Effector memory CD8-positive, alpha-beta T cell (primary cell): ENCODE data around the gene FGF2.

ENCODE experiments used
- ATAC-seq: fragments of 150-1000 bp; cut with Tn5 transposase; replicated peaks from 2 replicates; pipeline ENCODE4 v1.10.0; 2021; ENCODE audit warnings: mild to moderate bottlenecking, moderate library complexity
- DNase-seq, 3 experiments: peaks; one replicate each; pipeline ENCODE4 v3.0.0; 2021
- H3K27ac Mint-ChIP-seq, 2 donors: one replicate each; pipeline ENCODE4 v1.8.0; 2022; ENCODE audit warnings: mild to moderate bottlenecking in 2 of 2, mixed read lengths in 2 of 2, moderate library complexity in 2 of 2
- H3K27me3 Mint-ChIP-seq, 2 donors: one replicate each; pipeline ENCODE4 v1.8.0; 2022; ENCODE audit warnings: mixed read lengths in 2 of 2
- H3K36me3 Mint-ChIP-seq: one replicate; pipeline ENCODE4 v1.8.0; 2022; ENCODE audit warnings: mild to moderate bottlenecking, moderate library complexity, mixed read lengths; ENCODE audit not compliant: insufficient read depth
- H3K4me1 Mint-ChIP-seq, 2 donors: one replicate each; pipeline ENCODE4 v1.8.0; 2022; ENCODE audit warnings: low read depth in 2 of 2, mixed read lengths in 2 of 2
- H3K4me3 Mint-ChIP-seq, 2 donors: one replicate each; pipeline ENCODE4 v1.8.0; 2022; ENCODE audit warnings: mild to moderate bottlenecking in 2 of 2, mixed read lengths in 2 of 2, moderate library complexity in 2 of 2
- H3K9me3 Mint-ChIP-seq, 2 donors: one replicate each; pipeline ENCODE4 v1.8.0; 2022; ENCODE audit warnings: mixed read lengths in 2 of 2

Gene FGF2

DNA sequence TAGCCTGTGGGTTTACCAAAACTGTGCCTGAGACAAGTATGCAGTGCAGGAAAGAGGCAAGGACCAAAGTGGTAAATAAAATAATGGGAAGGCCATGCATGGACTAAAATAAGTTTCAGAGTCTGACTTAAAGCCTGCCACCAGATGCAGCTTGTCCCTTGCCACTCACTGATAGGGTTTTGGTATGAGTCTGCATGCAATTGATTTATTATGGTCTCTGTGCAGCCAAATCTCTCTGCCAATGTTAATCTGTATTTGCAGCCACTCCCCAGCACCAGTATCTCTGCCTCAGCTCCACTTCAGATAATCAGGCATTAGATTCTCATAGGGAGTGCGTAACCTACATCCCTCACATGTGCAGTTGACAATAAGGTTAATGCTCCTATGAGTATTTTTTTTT lies 5.5 kb upstream of the FGF2 start:
- Mint-ChIP-seq H3K4me3 (no peak overlapping the region), H3K27me3 (peaks cover 14 to 39% of the 10 kb centered on the region in 2 donors), H3K27ac (no peak overlapping the region), H3K9me3 (no peaks in the 10 kb centered on the region), H3K36me3 (no peaks in the 10 kb centered on the region), H3K4me1 (peaks cover 0 to 4% of the 10 kb centered on the region in 2 donors)
- ATAC-seq (no peak), DNase-seq (no peak)

DNA sequence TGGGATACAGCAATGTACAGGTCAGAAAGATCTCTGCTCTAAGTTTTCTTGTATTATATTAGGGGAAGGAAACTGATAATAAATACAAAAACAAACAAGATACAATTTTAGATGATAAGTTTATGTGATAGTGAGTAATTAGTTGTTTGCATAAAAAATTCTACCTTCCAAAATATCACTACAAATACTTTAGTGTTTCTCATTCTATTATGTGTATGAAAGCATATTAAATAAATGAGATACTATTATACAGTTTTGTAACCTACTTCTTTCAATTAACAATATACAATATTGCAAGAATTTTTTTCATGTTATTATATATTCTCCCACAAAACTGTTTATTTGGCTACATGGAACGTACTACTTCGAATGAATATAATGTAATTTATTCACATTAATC lies 4.2 kb upstream of the FGF2 start:
- no peak overlapping the region for H3K4me3 Mint-ChIP-seq
- no peaks in the 10 kb centered on the region for H3K9me3 Mint-ChIP-seq
- no peak for ATAC-seq

DNA sequence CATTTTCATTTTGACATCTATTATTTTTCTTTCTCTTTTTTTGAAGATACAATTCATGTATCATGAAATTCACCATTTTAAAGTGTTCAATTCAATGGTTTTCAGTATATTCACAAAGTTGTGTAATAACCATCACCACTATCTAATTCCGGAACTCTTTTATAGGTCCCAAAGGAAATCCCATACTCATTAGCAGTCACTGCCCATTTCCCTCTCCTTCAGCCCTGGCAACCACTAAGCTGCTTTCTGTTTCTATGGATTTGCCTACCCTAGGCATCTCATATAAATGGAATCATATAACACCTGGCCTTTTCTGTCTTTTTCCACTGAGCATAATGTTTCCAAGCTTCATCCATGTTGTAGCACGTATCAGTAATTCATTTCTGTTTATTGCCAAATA lies 3.2 kb upstream of the FGF2 start:
- Mint-ChIP-seq H3K27me3 (peaks cover 28 to 53% of the 10 kb centered on the region in 2 donors), H3K4me1 (peaks cover 11 to 13% of the 10 kb centered on the region in 2 donors), H3K36me3 (peaks cover 6% of the 10 kb centered on the region), H3K4me3 (no peak overlapping the region), H3K27ac (no peak overlapping the region), H3K9me3 (no peaks in the 10 kb centered on the region)
- DNase-seq = no peak
- no peak for ATAC-seq

More for the DNA sequence above, 4.2 kb upstream of the FGF2 start:
- Mint-ChIP-seq H3K4me1 (peaks cover under 1 to 4% of the 10 kb centered on the region in 2 donors), H3K27me3 (peaks cover 18 to 43% of the 10 kb centered on the region in 2 donors), H3K36me3 (peaks cover 4% of the 10 kb centered on the region), H3K27ac (no peak overlapping the region)
- no peak for DNase-seq

DNA sequence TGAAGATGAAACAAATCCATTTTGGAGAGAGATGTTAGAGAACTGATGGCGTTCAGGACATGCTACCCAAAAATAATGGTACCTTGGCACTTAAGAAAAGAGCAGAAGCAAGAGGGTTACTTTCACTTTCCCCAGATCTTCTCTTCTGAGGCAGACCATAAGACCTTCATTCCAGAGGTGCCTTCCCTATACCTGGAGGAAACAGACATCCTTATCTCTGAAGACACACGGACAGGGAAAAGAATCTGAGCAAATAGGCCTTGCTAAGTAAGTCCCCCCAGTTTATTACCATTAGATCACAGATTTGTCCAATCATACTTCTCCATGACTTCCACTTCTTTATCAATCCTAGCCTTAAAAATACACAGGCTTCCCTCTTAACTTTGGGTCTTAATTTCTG lies 2.0 kb upstream of the FGF2 start:
- H3K36me3 Mint-ChIP-seq = peaks cover 6% of the 10 kb centered on the region
- no peak for DNase-seq
- H3K27ac Mint-ChIP-seq = no peak overlapping the region
- H3K4me1 Mint-ChIP-seq = peaks cover 11 to 13% of the 10 kb centered on the region in 2 donors
- no peak overlapping the region for H3K4me3 Mint-ChIP-seq
- no peaks in the 10 kb centered on the region for H3K9me3 Mint-ChIP-seq
- no peak for ATAC-seq
- peaks cover 36 to 64% of the 10 kb centered on the region in 2 donors for H3K27me3 Mint-ChIP-seq

DNA sequence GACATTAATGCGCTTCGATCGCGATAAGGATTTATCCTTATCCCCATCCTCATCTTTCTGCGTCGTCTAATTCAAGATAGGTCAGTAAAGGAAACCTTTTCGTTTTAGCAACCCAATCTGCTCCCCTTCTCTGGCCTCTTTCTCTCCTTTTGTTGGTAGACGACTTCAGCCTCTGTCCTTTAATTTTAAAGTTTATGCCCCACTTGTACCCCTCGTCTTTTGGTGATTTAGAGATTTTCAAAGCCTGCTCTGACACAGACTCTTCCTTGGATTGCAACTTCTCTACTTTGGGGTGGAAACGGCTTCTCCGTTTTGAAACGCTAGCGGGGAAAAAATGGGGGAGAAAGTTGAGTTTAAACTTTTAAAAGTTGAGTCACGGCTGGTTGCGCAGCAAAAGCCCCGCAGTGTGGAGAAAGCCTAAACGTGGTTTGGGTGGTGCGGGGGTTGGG lies 528 bp upstream of the FGF2 start:
- no peaks in the 10 kb centered on the region for H3K9me3 Mint-ChIP-seq
- peak overlapping the region; percentile 57 to 59 for H3K4me3 Mint-ChIP-seq
- peaks cover 6% of the 10 kb centered on the region for H3K36me3 Mint-ChIP-seq
- H3K4me1 Mint-ChIP-seq = peaks cover 11 to 13% of the 10 kb centered on the region in 2 donors
- no peak overlapping the region for H3K27ac Mint-ChIP-seq
- H3K27me3 Mint-ChIP-seq = peaks cover 51 to 73% of the 10 kb centered on the region in 2 donors
- DNase-seq (no peak), ATAC-seq (no peak)

DNA sequence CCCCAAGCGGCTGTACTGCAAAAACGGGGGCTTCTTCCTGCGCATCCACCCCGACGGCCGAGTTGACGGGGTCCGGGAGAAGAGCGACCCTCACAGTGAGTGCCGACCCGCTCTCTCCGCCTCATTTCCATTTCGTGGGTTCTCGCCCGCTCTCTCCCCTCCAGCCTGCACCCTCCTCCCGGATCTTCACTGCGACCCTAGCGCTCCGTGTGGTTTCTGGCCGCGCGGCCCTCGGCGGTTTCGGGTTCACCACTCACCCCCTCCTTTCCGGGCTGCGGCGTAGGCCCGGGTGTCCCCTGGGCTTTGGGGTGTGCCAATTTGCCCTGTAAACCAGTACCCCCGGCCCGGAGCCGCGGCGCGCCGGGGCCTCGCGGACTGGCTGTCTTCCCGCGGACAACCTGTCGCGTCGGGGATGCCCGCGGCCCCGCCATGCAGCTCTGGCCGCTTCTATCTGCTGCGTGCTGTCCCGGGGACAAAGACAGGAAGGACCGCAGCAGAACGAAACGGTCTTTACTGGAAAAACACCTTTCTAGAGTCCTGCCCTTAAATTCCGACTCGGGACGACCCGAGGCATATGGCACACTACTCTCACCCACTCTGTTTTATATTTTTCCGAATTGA lies 737 bp downstream of the FGF2 start:
- peaks cover 11 to 13% of the 10 kb centered on the region in 2 donors for H3K4me1 Mint-ChIP-seq
- no peaks in the 10 kb centered on the region for H3K9me3 Mint-ChIP-seq
- ATAC-seq (peak; percentile 47), DNase-seq (peak in 2 of 3 experiments; percentile 7 to 9)
- peaks cover 6% of the 10 kb centered on the region for H3K36me3 Mint-ChIP-seq
- peak overlapping the region in 1 of 2 donors; percentile 9 for H3K27ac Mint-ChIP-seq
- H3K4me3 Mint-ChIP-seq = peak overlapping the region; percentile 84 to 87
- peaks cover 54 to 81% of the 10 kb centered on the region in 2 donors for H3K27me3 Mint-ChIP-seq

DNA sequence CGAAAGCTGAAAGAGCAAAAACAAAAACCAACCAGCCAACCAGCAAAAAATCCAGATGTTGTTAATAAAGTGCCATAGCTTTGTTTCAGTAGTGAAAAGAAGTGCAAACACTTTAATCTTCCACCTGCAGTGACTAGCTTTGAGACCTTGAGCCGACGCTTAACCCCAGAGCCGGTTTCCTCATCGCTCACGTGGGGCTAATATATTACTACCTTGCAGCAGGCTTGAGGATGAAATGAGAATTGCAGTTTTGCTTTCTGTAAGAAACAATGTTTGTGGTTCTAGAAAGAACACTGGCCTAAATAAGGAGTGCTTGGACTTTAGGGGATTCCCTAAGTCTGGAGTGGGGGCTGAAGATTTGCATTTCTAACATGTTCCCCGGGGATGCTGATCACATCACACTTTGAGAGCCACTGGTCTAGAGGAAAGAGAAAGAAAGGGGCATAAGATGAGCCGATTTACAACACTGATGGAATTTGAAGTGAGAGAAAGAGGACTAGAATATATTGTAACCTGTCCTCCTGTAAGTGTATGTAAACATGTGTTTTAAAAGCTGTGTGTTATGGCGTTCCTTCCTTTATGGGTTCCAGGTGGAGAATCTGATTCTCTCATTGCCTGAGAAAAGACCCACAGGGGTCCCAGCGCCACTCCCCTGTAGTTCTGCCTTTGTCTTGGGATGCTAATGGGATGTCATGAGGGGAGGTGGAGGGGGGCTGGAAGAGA lies 1.4 kb downstream of the FGF2 start:
- ATAC-seq (peak; percentile 86), DNase-seq (peak; percentile 18 to 31 (median 23))
- Mint-ChIP-seq H3K9me3 (no peaks in the 10 kb centered on the region), H3K27ac (peak overlapping the region in 1 of 2 donors; percentile 9), H3K27me3 (peaks cover 54 to 87% of the 10 kb centered on the region in 2 donors), H3K36me3 (peaks cover 6% of the 10 kb centered on the region), H3K4me3 (peak overlapping the region; percentile 84 to 87), H3K4me1 (peaks cover 11 to 13% of the 10 kb centered on the region in 2 donors)

DNA sequence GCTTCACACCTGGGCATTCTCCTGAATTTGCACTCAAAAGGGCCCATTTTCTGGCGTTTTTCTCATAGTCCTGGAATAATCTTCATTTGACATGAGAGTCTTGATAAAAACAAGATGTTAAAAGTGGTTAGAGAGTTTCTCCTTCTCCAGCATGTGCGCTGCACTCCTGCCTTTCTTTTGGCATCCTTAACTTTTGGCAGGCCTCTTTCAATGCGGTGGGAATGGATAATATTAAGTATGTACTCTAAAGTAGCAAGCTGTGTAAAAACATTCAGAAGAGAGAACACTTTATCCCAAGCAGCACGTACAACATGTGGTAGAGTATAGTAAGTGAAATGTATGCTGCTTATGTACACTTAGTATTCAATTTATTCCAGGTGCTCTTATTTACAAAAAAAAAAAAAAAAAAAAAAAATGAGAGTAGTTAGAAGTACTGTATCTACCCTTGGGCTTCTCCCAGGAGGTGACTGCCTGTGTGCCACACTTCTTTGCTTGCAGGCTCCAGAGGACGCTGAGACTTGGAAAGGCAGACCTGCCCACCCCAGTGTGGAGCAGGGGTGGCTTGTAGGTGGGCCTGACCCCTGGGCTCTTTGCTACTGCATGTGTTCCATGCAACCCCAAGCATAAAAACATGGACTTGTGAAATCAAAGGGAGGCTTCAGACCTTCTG lies 3.9 kb downstream of the FGF2 start:
- H3K4me1 Mint-ChIP-seq = peaks cover 9 to 11% of the 10 kb centered on the region in 2 donors
- H3K9me3 Mint-ChIP-seq = no peaks in the 10 kb centered on the region
- H3K27ac Mint-ChIP-seq = no peak overlapping the region
- DNase-seq = no peak
- ATAC-seq = no peak
- H3K36me3 Mint-ChIP-seq = peaks cover 6% of the 10 kb centered on the region
- H3K4me3 Mint-ChIP-seq = no peak overlapping the region
- H3K27me3 Mint-ChIP-seq = peaks cover 46 to 62% of the 10 kb centered on the region in 2 donors

DNA sequence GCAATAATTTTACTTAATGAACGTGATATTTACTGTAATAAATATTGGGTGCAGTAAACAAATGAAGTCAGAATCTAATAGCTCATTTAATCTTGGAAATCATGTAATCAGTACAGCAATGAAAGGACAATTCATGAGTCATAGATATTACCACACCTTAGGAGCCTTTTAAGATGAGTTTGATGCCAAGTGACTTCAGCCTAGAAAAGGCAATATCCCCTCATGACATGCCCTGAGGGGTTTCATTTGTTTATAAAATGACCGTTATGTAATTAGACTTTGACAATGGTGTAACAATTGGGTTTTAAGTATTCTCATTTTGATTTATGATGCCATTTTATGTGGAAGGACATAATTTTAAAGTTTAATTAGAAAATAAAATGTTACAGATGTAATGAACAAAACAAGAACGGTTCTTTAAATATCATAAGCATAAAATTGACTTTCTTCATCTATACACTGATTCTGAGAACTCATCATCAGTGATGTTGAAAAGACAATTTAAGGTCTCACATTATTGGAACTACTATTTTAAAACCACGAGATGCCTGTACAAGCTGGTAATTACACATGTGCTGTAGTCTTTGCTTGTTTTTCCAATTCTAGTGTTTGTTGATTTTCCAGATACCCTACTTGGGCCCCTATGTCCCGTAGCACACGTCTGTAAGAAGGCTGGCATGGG lies 5.0 kb downstream of the FGF2 start:
- Mint-ChIP-seq H3K27me3 (peaks cover 39 to 56% of the 10 kb centered on the region in 2 donors), H3K4me3 (no peak overlapping the region), H3K27ac (no peak overlapping the region), H3K36me3 (peaks cover 6% of the 10 kb centered on the region), H3K9me3 (no peaks in the 10 kb centered on the region), H3K4me1 (peaks cover 9 to 11% of the 10 kb centered on the region in 2 donors)
- DNase-seq (no peak), ATAC-seq (no peak)

DNA sequence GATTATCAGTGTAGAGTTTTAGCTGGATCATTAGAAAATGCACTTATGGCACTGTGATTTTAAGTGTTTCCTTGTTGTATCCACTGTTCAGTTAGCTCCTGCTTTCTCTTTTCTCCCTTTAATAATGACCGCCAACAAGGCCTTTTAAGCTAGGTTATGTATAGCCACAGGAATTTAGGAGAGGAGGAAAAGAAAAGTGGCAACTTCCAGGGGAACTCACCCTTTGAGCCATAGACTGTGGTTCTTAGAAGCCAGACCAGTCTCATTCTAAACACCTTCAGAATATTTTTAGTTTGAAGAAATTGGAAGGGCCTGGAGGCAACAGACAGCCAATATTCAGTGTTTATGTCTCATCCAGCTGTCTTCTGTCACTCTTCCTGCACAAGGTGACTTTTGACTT lies 6.1 kb downstream of the FGF2 start:
- Mint-ChIP-seq H3K4me1 (peaks cover 7% of the 10 kb centered on the region in 2 donors), H3K9me3 (no peaks in the 10 kb centered on the region), H3K27me3 (peaks cover 40 to 50% of the 10 kb centered on the region in 2 donors), H3K36me3 (peaks cover 2% of the 10 kb centered on the region), H3K27ac (no peak overlapping the region), H3K4me3 (no peak overlapping the region)
- ATAC-seq (no peak), DNase-seq (no peak)

DNA sequence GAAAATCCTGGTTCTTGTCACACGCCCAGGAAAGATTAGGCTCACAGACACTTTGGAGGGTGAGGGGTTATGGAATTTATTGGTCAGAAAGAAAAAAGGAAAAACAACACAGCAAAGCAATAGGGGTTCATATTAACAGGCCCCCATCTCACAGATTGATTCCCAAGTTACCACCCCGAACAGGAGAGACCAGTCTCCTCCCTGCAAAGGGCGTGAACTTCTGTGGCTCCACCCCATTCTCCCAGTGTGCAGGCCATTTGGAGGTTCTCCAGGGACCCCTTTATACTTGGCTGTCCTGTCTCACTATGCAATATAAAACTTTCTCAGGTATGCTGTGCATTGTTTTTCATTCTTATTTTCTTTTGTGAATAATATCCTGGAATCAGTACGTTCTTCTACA lies 7.4 kb downstream of the FGF2 start:
- DNase-seq (no peak), ATAC-seq (no peak)
- no peaks in the 10 kb centered on the region for H3K9me3 Mint-ChIP-seq
- no peaks in the 10 kb centered on the region for H3K36me3 Mint-ChIP-seq
- H3K27me3 Mint-ChIP-seq = peaks cover 28 to 38% of the 10 kb centered on the region in 2 donors
- no peak overlapping the region for H3K27ac Mint-ChIP-seq
- no peaks in the 10 kb centered on the region for H3K4me1 Mint-ChIP-seq
- no peak overlapping the region for H3K4me3 Mint-ChIP-seq

DNA sequence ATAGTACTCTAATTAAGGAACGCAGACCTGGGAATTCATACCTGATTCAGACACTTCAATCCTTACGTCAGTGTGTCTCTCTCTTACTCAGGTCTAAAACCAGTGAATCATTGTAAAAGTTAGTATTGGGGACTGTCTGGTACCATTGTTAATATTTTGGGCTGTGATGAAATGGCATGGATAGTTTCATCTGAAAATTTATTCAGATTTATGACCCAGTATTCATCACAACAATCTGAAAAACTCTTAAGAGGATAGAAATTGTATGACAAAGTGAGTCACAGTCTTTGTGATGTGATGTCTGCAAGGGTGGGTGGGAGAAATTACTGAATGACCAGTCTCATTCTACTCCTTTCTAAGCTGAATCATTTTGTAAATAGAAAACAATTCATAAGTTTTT lies 10.3 kb downstream of the FGF2 start:
- DNase-seq = no peak
- no peak for ATAC-seq
- H3K36me3 Mint-ChIP-seq = no peaks in the 10 kb centered on the region
- no peaks in the 10 kb centered on the region for H3K4me1 Mint-ChIP-seq
- no peak overlapping the region for H3K4me3 Mint-ChIP-seq
- no peaks in the 10 kb centered on the region for H3K9me3 Mint-ChIP-seq
- H3K27ac Mint-ChIP-seq = no peak overlapping the region
- H3K27me3 Mint-ChIP-seq = peaks cover 17 to 20% of the 10 kb centered on the region in 2 donors

DNA sequence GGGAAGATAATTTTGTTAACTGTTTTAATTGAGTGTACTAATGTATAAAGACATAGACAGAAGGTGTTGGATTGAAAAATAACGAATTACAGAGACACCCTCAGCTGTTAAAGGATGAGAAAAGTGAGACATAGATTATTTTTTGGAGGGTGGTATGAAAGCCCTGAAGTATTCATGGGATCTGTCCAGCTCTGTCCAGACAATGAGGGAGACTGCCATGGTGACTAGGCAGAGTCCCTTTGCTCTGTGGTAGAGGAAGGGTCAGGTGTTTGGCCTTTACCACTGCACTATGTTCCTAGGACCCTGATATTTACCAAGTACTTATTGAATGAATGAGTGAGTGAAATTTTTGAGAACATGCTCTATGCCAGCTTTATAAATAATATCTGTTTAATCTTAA lies 11.4 kb downstream of the FGF2 start:
- peaks cover 13 to 17% of the 10 kb centered on the region in 2 donors for H3K27me3 Mint-ChIP-seq
- DNase-seq (no peak), ATAC-seq (no peak)
- no peaks in the 10 kb centered on the region for H3K4me1 Mint-ChIP-seq
- H3K27ac Mint-ChIP-seq = no peak overlapping the region
- H3K4me3 Mint-ChIP-seq = no peak overlapping the region
- no peaks in the 10 kb centered on the region for H3K36me3 Mint-ChIP-seq
- H3K9me3 Mint-ChIP-seq = no peaks in the 10 kb centered on the region
